ENCODE measurements around the gene LIPE.
A peak's percentile ranks its signal among the peaks of the same experiment; 100 is the strongest.
"Not testable (repeated sequence)": the region's sequence is repeated elsewhere in the genome, so short reads cannot be mapped to it uniquely, and the experiment has no call there.

LIPE gene, protein sequence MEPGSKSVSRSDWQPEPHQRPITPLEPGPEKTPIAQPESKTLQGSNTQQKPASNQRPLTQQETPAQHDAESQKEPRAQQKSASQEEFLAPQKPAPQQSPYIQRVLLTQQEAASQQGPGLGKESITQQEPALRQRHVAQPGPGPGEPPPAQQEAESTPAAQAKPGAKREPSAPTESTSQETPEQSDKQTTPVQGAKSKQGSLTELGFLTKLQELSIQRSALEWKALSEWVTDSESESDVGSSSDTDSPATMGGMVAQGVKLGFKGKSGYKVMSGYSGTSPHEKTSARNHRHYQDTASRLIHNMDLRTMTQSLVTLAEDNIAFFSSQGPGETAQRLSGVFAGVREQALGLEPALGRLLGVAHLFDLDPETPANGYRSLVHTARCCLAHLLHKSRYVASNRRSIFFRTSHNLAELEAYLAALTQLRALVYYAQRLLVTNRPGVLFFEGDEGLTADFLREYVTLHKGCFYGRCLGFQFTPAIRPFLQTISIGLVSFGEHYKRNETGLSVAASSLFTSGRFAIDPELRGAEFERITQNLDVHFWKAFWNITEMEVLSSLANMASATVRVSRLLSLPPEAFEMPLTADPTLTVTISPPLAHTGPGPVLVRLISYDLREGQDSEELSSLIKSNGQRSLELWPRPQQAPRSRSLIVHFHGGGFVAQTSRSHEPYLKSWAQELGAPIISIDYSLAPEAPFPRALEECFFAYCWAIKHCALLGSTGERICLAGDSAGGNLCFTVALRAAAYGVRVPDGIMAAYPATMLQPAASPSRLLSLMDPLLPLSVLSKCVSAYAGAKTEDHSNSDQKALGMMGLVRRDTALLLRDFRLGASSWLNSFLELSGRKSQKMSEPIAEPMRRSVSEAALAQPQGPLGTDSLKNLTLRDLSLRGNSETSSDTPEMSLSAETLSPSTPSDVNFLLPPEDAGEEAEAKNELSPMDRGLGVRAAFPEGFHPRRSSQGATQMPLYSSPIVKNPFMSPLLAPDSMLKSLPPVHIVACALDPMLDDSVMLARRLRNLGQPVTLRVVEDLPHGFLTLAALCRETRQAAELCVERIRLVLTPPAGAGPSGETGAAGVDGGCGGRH

GRCh38 chr19:42427313-42427712 lies at the start of gene LIPE:
Gene LIPE, minus strand, starts transcription at chr19:42427388. Its CDS starts 239 bp downstream, at chr19:42427149.
- no peak for DNase-seq (ENCODE audit: low read depth in 2 of 2)

DNA sequence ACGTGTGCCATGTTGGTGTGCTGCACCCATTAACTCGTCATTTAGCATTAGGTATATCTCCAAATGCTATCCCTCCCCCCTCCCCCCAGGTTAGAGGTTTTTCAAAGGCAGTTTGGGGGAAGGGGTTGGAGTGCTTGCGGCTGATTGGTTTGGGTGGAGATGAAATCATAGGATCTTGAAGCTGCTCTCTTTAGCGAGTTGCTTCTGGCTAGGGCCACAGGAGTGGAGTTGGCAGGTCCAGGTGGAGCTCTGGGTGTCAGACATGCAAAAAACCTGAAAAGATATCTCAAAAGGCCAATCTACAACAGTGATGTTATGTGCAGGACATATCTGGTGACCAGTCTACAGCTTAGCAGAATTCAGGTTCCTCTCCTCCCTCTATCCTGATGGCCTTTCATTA lies 48.2 kb upstream of the LIPE start:
- DNase-seq (ENCODE audit: low read depth in 2 of 2) = no peak

DNA sequence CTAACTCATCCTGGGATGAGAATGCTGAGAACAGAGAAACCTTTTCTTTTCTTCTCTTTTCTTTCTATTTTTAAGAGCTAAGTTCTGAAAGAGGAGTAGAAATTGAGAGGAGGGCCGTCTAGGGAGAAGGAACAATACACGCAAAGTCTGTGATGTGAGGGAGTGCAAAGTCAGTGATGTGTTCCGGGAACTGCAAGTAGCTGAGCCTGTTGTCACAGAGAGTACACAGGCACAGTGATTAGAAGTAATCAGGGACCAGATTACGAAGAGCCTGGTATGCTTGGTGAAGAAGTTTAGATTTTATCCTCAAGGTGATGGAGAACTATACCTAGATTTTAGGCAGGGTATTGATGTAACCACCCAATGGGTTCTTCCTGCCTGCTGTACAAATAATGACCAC lies 47.6 kb upstream of the LIPE start:
- DNase-seq (ENCODE audit: low read depth in 2 of 2) = no peak

- no peak for DNase-seq (ENCODE audit: low read depth in 2 of 2)
These were observed 46.5 kb upstream of the LIPE start for GRCh38 chr19:42473686-42474085.

DNA sequence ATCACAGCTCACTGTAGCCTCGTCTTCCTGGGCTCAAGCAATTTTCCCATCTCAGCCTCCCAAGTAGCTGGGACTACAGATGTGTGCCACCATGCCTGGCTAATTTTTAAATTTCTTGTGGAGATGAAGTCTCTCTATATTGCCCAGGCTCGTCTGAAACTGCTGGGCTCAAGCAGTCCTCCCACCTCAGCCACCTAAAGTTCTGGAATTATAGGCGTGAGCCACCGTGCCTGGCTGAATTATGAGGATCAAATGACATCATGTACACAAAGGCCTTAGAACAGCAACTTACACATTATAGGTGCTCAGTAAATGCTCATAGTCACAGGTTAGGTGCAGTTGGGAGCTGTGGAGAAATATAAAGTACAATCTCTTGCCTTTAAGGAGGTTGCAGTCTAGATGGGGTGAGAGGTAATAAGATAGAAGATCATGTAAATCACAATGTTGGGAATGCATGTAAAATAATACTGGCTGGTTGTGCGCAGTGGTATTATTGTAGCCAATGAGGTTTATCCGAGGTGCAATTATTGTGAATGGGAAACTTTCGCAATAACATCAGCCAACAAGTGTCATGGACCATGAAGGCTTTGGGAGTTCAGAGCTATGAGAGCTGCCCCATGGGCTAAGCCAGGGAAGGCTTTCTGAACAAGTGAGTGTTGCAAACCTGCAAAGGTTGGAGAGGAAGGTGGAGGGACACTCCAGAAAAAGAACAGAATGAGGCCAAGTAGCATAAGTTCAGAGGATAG lies 45.4 kb upstream of the LIPE start:
- DNase-seq (ENCODE audit: low read depth in 2 of 2) = no peak

DNA sequence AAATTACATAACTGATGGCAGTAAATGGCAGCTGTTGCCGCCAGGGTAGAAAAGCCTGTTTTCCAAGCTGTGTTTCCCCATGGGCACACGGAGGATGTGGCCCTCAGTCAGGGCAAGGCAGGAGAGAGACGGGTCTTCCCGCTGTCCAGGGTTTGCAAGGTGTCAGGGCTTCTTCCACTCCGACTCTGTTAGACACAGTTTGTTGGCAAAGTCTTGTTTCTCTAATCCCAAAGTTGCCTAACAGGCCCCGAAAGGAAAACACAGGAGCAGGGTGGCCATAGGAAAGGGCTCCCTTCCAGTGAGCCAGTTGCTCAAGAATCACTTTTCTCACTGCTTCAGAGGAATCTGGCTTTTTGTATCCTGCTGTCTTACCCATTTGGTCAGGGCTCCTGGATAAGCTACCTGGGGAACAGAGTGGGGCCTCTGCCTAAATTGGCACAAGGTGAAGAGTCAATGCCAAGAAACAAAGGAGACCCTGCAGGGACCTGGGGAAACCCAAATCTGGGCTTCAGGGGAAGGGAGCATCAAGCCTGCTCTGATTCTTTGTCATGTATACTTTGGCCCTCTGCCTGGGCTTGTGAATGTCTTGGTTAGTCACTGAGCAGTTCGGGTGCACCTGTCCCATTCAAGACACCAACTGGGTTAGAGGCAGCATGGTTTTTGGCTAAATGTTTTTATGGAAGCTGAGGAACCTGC lies 44.5 kb upstream of the LIPE start:
- DNase-seq (ENCODE audit: low read depth in 2 of 2) = no peak

- no peak for DNase-seq (ENCODE audit: low read depth in 2 of 2)
These were observed 42.4 kb upstream of the LIPE start for GRCh38 chr19:42469311-42470235.

DNA sequence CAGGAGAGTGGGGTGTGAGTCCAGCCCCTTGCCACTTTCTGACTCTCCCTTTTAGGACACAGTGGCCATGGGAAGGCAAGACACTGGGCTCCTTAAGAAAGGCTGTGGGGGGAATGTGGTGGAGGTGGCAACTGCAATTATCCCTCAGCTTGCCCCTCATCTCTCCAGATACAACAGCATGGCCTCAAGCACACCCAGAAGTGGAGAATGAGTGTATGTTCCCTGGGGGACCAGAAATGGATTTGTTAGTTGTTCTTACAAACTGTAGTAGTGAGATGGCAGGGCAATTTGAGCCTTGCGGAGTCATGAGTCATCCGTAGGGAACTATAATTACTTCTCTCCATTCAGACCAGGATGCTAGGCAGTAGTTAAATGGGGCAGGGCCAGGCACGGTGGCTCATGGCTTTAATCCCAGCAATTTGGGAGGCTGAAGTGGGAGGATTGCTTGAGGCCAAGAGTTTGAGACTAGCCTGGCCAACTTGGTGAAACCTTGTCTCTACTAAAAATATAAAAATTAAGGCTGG lies 41.1 kb upstream of the LIPE start:
- DNase-seq (ENCODE audit: low read depth in 2 of 2) = no peak

GRCh38 chr19:42467183-42467760 lies 40.1 kb upstream of the LIPE start:
- DNase-seq (ENCODE audit: low read depth in 2 of 2) = no peak

GRCh38 chr19:42466521-42467182 lies 39.5 kb upstream of the LIPE start:
- DNase-seq (ENCODE audit: low read depth in 2 of 2) = no peak

DNA sequence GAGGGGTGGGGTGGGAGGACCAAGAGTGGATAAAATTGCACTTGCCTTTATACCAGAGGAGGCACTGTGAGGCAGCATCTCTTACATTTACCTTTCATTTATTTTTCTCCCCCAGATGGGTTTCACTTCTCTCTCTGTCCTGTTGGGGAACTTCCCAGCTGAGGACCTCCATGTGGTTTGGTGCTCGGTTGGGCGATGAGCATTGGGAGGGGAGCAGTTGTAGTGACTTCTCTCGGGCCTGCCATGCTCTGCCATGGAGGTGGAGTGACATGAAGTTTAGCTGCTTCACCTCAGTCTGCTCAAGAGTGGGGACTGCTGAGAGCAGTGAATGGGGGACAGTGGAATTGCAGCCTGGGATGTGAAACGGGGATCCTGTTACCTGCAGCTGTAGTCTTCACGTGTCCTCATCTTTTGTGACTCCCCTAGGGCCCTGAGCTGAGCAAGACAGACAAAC lies 38.7 kb upstream of the LIPE start:
- DNase-seq (ENCODE audit: low read depth in 2 of 2) = no peak

DNA sequence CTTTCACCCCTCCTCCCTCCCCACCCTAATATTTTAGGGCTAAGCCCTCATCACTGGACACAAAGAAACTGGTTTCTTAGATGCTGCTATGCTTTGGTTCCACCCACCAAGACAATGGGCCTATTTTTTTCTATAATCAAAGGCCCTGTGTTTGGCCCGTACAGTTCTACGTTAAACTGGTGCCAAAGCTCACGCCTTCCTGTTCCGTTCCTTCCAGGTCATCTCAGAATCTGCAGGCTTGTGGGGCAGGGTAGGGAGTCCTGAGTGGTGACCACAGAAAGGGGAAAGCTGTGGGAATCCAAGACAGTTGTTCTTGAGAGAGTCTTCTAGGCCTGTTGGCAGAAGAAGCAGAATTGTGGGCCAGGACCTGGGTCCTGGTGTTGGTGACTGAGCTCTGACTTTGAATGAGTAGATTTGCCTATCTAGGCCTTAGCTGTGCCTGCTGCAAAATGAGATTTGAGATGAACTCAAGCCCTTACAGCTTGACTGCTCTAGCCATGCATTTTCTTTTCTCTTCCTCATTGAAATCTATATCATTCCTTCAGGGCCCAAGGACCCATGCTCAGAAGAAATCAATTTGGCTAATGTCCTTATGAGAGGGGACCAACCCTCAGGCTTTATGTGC lies 34.6 kb upstream of the LIPE start:
- no peak for DNase-seq (ENCODE audit: low read depth in 2 of 2)

GRCh38 chr19:42461231-42461630 lies 34.0 kb upstream of the LIPE start:
- DNase-seq (ENCODE audit: low read depth in 2 of 2) = not testable (repeated sequence)

GRCh38 chr19:42459926-42460325 lies 32.7 kb upstream of the LIPE start:
- no peak for DNase-seq (ENCODE audit: low read depth in 2 of 2)

GRCh38 chr19:42455621-42456081 lies 28.5 kb upstream of the LIPE start:
- no peak for DNase-seq (ENCODE audit: low read depth in 2 of 2)

GRCh38 chr19:42455086-42455485 lies 27.9 kb upstream of the LIPE start:
- no peak for DNase-seq (ENCODE audit: low read depth in 2 of 2)

DNA sequence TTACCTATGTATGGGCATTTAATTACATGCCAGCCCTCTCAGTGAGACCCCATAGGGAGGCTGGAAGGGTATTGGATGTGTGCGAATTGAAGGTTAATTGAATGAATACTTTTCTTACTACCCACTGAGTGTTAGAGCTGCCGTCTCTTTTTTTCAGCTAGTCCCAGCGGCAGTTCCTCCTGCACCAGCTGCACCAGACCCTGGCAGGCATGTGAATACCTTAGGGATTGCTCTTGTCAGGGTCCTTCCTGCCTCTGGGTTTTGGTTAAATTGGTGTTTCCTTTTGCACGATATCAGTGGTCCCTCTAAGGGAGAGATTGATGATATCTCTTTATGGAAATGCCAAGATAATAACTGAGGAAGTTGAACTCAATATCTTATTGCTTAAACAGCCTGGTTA lies 25.4 kb upstream of the LIPE start:
- DNase-seq (ENCODE audit: low read depth in 2 of 2) = no peak

GRCh38 chr19:42450314-42450934 lies 23.2 kb upstream of the LIPE start:
- DNase-seq (ENCODE audit: low read depth in 2 of 2) = peak; percentile 39 to 63
